ENCODE measurements around the gene DPYD. TPM values are rescaled to one million over a fixed set of nuclear protein-coding genes. Genes with fewer than 3 reads are reported as not detected.
A peak's percentile ranks its signal among the peaks of the same experiment; 100 is the strongest.

The DPYD gene
- polyA plus RNA-seq, 1 of the 3 experiments (the other 2 are of a cell fraction) = 23.0 TPM

DNA sequence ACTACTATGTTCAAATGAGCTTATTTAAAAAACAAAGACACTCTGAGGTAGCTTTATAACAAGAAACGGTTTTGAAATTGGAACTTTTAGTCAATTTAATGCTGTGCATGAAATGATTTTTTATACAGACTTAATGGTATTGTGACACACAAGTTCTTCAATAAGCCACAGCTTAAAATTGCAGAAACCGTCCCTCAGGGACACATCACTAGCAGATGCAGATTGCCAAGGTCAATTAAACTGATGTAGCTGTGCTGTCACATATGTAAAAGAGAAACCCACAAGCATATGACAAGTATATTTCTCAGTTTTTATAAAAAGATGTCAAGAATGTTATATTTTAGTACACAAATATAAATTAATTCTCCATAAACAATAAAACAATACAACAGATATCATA lies 366.9 kb downstream of the DPYD start:
- Histone ChIP-seq H3K4me2 (no peak overlapping the region), H3K27me3 (ENCODE audit: insufficient read depth) (no peaks in the 10 kb centered on the region), H3K9me2 (no peaks in the 10 kb centered on the region), H2AFZ (ENCODE audit: low read depth) (no peak overlapping the region), H3K4me3 (ENCODE audit: low read depth in 2 of 2, low read length in 1 of 2) (no peak overlapping the region), H3K79me2 (ENCODE audit: insufficient read depth) (no peaks in the 10 kb centered on the region; the same call in 1 of the 2 replicates), H3F3A (replicated peaks; ENCODE audit: insufficient read depth) (peaks cover 12% of the 10 kb centered on the region), H3K36me3 (replicated peaks in 1 of 2; ENCODE audit: control insufficient read depth in 1 of 2, insufficient read depth in 2 of 2, low read length in 1 of 2) (peaks cover 2 to 59% of the 10 kb centered on the region in 2 experiments), H4K20me1 (ENCODE audit: insufficient read depth) (no peaks in the 10 kb centered on the region), H3K9ac (no peak overlapping the region), H3K9me3 (no peaks in the 10 kb centered on the region), H3K4me1 (ENCODE audit: control insufficient read depth in 1 of 2, insufficient read depth in 2 of 2, low read depth in 1 of 2, low read length in 1 of 2) (peaks cover 0 to 7% of the 10 kb centered on the region in 2 experiments; a peak in 2 of 4 replicates), H3K27ac (ENCODE audit: low read depth in 2 of 2, low read length in 1 of 2) (no peak overlapping the region)
- CTCF ChIA-PET = interaction anchor here (1.2 to 1.3 kb wide), 2 partner anchors 9 to 11 kb away, joined by 3 to 5 read pairs; no protein-coding TSS in a partner anchor
- POLR2A ChIA-PET = interaction anchor here (0.6 kb wide), 1 partner anchor 12 kb away, joined by 3 read pairs; no protein-coding TSS in a partner anchor
- TF ChIP-seq FOSL2 (IDR thresholded peaks at IDR 0.05; ENCODE audit: borderline replicate concordance, low read depth) (no peak), MEF2A (IDR thresholded peaks at IDR 0.05; ENCODE audit: borderline replicate concordance, low read depth) (no peak), JUND (IDR thresholded peaks at IDR 0.05) (no peak), FOXJ3 (CRISPR knock-in tag; IDR thresholded peaks at IDR 0.05) (no peak), TCF12 (IDR thresholded peaks at IDR 0.05) (no peak), RAD21 (IDR thresholded peaks at IDR 0.05; ENCODE audit: low read length) (no peak), CHD2 (IDR thresholded peaks at IDR 0.05; ENCODE audit: low read length, partially characterized antibody) (no peak), ELF1 (IDR thresholded peaks at IDR 0.05) (no peak)
- TF ChIP-seq, protein P1, sequence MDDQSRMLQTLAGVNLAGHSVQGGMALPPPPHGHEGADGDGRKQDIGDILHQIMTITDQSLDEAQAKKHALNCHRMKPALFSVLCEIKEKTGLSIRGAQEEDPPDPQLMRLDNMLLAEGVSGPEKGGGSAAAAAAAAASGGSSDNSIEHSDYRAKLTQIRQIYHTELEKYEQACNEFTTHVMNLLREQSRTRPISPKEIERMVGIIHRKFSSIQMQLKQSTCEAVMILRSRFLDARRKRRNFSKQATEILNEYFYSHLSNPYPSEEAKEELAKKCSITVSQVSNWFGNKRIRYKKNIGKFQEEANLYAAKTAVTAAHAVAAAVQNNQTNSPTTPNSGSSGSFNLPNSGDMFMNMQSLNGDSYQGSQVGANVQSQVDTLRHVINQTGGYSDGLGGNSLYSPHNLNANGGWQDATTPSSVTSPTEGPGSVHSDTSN (IDR thresholded peaks at IDR 0.05) = no peak
- TF ChIP-seq, protein P2, sequence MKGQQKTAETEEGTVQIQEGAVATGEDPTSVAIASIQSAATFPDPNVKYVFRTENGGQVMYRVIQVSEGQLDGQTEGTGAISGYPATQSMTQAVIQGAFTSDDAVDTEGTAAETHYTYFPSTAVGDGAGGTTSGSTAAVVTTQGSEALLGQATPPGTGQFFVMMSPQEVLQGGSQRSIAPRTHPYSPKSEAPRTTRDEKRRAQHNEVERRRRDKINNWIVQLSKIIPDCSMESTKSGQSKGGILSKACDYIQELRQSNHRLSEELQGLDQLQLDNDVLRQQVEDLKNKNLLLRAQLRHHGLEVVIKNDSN (IDR thresholded peaks at IDR 0.05; ENCODE audit: borderline replicate concordance, low read depth) = no peak
- TF ChIP-seq, protein P3, sequence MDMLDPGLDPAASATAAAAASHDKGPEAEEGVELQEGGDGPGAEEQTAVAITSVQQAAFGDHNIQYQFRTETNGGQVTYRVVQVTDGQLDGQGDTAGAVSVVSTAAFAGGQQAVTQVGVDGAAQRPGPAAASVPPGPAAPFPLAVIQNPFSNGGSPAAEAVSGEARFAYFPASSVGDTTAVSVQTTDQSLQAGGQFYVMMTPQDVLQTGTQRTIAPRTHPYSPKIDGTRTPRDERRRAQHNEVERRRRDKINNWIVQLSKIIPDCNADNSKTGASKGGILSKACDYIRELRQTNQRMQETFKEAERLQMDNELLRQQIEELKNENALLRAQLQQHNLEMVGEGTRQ (IDR thresholded peaks at IDR 0.05; ENCODE audit: borderline replicate concordance, low read depth, low read length) = no peak
- TF ChIP-seq, protein P4, sequence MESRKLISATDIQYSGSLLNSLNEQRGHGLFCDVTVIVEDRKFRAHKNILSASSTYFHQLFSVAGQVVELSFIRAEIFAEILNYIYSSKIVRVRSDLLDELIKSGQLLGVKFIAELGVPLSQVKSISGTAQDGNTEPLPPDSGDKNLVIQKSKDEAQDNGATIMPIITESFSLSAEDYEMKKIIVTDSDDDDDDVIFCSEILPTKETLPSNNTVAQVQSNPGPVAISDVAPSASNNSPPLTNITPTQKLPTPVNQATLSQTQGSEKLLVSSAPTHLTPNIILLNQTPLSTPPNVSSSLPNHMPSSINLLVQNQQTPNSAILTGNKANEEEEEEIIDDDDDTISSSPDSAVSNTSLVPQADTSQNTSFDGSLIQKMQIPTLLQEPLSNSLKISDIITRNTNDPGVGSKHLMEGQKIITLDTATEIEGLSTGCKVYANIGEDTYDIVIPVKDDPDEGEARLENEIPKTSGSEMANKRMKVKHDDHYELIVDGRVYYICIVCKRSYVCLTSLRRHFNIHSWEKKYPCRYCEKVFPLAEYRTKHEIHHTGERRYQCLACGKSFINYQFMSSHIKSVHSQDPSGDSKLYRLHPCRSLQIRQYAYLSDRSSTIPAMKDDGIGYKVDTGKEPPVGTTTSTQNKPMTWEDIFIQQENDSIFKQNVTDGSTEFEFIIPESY (IDR thresholded peaks at IDR 0.05; ENCODE audit: borderline replicate concordance, low read depth) = no peak
- WGBS (ENCODE audit: low lambda C conversion rate) = 88% methylated on average over 2 of the region's 2 CpGs
- DNase-seq = no peak

DNA sequence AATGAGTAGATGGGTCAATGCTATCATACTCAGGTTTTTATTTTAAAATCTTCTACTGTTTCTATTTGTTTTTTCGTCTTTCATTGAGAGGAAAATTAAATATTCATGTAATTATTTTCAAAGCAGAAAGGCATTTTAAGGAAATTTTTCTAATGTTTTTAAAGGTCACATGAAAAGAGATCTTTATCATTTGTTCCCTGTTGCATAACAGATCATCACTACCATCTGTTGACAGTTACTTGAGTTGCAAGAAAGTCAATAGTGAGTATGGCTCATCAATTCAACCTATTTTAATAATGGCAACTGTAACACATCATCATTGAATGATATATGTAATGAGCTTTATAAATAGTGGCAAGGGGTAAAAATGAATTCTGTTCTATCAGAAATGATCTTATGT lies 369.7 kb downstream of the DPYD start:
- TF ChIP-seq RAD21 (IDR thresholded peaks at IDR 0.05; ENCODE audit: low read length) (peak; percentile 12; the same call in 1 of the 2 replicates), NFIC (IDR thresholded peaks at IDR 0.05; ENCODE audit: borderline replicate concordance) (no peak)
- no peak overlapping the region for H3K9ac ChIP-seq
- no peak overlapping the region for H3K4me2 ChIP-seq
- peaks cover 0 to 64% of the 10 kb centered on the region in 2 experiments for H3K36me3 ChIP-seq (replicated peaks in 1 of 2; ENCODE audit: control insufficient read depth in 1 of 2, insufficient read depth in 2 of 2, low read length in 1 of 2)
- WGBS (ENCODE audit: low lambda C conversion rate) = 73% methylated on average over 1 of the region's 1 CpG
- H3K4me1 ChIP-seq (ENCODE audit: control insufficient read depth in 1 of 2, insufficient read depth in 2 of 2, low read depth in 1 of 2, low read length in 1 of 2) = peaks cover 0 to 7% of the 10 kb centered on the region in 2 experiments; a peak in 2 of 4 replicates
- H3K4me3 ChIP-seq (ENCODE audit: low read depth in 2 of 2, low read length in 1 of 2) = no peak overlapping the region
- no peak overlapping the region for H2AFZ ChIP-seq (ENCODE audit: low read depth)
- no peak for DNase-seq
- no peaks in the 10 kb centered on the region for H3K27me3 ChIP-seq (ENCODE audit: insufficient read depth)
- peaks cover 12% of the 10 kb centered on the region for H3F3A ChIP-seq (replicated peaks; ENCODE audit: insufficient read depth)
- ChIA-PET CTCF (interaction anchor here (0.8 kb wide), 1 partner anchor 14 kb away, joined by 3 read pairs; no protein-coding TSS in a partner anchor), POLR2A (no interaction called here)
- H3K27ac ChIP-seq (ENCODE audit: low read depth in 2 of 2, low read length in 1 of 2) = no peak overlapping the region
- H3K9me3 ChIP-seq = no peaks in the 10 kb centered on the region
- no peaks in the 10 kb centered on the region; the same call in 1 of the 2 replicates for H3K79me2 ChIP-seq (ENCODE audit: insufficient read depth)
- H4K20me1 ChIP-seq (ENCODE audit: insufficient read depth) = no peaks in the 10 kb centered on the region
- no peaks in the 10 kb centered on the region for H3K9me2 ChIP-seq
